WTC11 (cell line): Measurements from ENCODE around the gene CCSER2. TPM values are rescaled to one million over a fixed set of nuclear protein-coding genes. Genes with fewer than 3 reads are reported as not detected.

Experiments used
- ATAC-seq: fragments of 200-7000 bp; cut with Tn5 transposase; 2 replicates; pipeline ENCODE4 v1.10.0; 2021; ENCODE audit warnings: mild to moderate bottlenecking, moderate library complexity
- CTCF ChIA-PET: fragments of 300-600 bp; sonication (Branson Sonifier 250); formaldehyde crosslinking; loops from one replicate; lab custom pipeline; 2021; ENCODE audit warnings: antibody characterized with exemption; lab: Charles Lee
- POLR2A ChIA-PET: fragments of 350-600 bp; sonication (Branson Sonifier 250); formaldehyde crosslinking; loops from one replicate; lab custom pipeline; 2021; ENCODE audit warnings: antibody characterized with exemption; lab: Charles Lee
- DNase-seq: peaks from one replicate; pipeline ENCODE4 v3.0.0; 2021; ENCODE audit warnings: low spot score
- H3K27ac Mint-ChIP-seq: 2 replicates; pipeline ENCODE4 v1.8.0; 2021; ENCODE audit warnings: mixed read lengths
- H3K27me3 Mint-ChIP-seq: 2 replicates; pipeline ENCODE4 v1.8.0; 2021; ENCODE audit warnings: low read depth, mild to moderate bottlenecking, moderate library complexity, mixed read lengths
- H3K36me3 Mint-ChIP-seq: 2 replicates; pipeline ENCODE4 v1.8.0; 2021; ENCODE audit warnings: mixed read lengths
- H3K4me1 Mint-ChIP-seq: 2 replicates; pipeline ENCODE4 v1.8.0; 2022; ENCODE audit warnings: mixed read lengths
- H3K4me3 Mint-ChIP-seq: 2 replicates; pipeline ENCODE4 v1.8.0; 2021; ENCODE audit warnings: mild to moderate bottlenecking, moderate library complexity, mixed read lengths
- H3K9me3 Mint-ChIP-seq: 2 replicates; pipeline ENCODE4 v1.8.0; 2021; ENCODE audit warnings: mixed read lengths
- ESRRA ChIP-seq: sonication (generic); formaldehyde crosslinking; IDR thresholded peaks from 2 replicates; pipeline ENCODE4 v1.8.1; 2022; ENCODE audit warnings: mild to moderate bottlenecking, missing genetic modification reagents, borderline replicate concordance
- NFATC4 ChIP-seq: fragments of 250-450 bp; sonication (Bioruptor Pico); IDR thresholded peaks from 2 replicates; pipeline ENCODE4 v1.9.0; 2021; ENCODE audit warnings: mild to moderate bottlenecking
- NR2C2 ChIP-seq: sonication (generic); formaldehyde crosslinking; IDR thresholded peaks from 2 replicates; pipeline ENCODE4 v1.8.0; 2022; ENCODE audit warnings: mild to moderate bottlenecking, missing genetic modification reagents
- RELA ChIP-seq: sonication (generic); formaldehyde crosslinking; IDR thresholded peaks from 2 replicates; pipeline ENCODE4 v1.8.1; 2022; ENCODE audit warnings: missing genetic modification reagents, mild to moderate bottlenecking, borderline replicate concordance
- SOX15 ChIP-seq: fragments of 250-450 bp; sonication (Bioruptor Pico); IDR thresholded peaks from 2 replicates; pipeline ENCODE4 v1.9.0; 2021; ENCODE audit warnings: mild to moderate bottlenecking
- total RNA-seq: library from RNA; stranded (reverse); gene quantifications from 3 replicates; pipeline ENCODE4 v1.2.3, GENCODE V29; 2021
- TF ChIP-seq, protein P1 (sequence below): fragments of 250-450 bp; sonication (Bioruptor Pico); IDR thresholded peaks from 2 replicates; pipeline ENCODE4 v1.9.0; 2021; ENCODE audit warnings: mild to moderate bottlenecking, borderline replicate concordance
- TF ChIP-seq, protein P2 (sequence below): sonication (generic); formaldehyde crosslinking; IDR thresholded peaks from 2 replicates; pipeline ENCODE4 v1.8.1; 2023; ENCODE audit warnings: mild to moderate bottlenecking, missing genetic modification reagents, moderate library complexity
- TF ChIP-seq, protein P3 (sequence below): sonication (generic); formaldehyde crosslinking; IDR thresholded peaks from 2 replicates; pipeline ENCODE4 v1.8.1; 2023; ENCODE audit warnings: mild to moderate bottlenecking, missing genetic modification reagents
- TF ChIP-seq, protein P4 (sequence below): fragments of 250-450 bp; sonication (Bioruptor Pico); IDR thresholded peaks from 2 replicates; pipeline ENCODE4 v1.9.0; 2021; ENCODE audit warnings: mild to moderate bottlenecking
- TF ChIP-seq, protein P5 (sequence below): sonication (generic); formaldehyde crosslinking; conservative IDR thresholded peaks from 2 replicates; pipeline ENCODE4 v1.8.1; 2022; ENCODE audit warnings: mild to moderate bottlenecking, missing genetic modification reagents
- TF ChIP-seq, protein P6 (sequence below): fragments of 250-450 bp; sonication (Bioruptor Pico); IDR thresholded peaks from 2 replicates; pipeline ENCODE4 v1.9.0; 2021; ENCODE audit warnings: mild to moderate bottlenecking
- TF ChIP-seq, protein P7 (sequence below): sonication (generic); formaldehyde crosslinking; IDR thresholded peaks from 2 replicates; pipeline ENCODE4 v1.8.1; 2022; ENCODE audit warnings: low read depth, mild to moderate bottlenecking, moderate library complexity, missing genetic modification reagents, borderline replicate concordance

The CCSER2 gene
- total RNA-seq, 1 experiment from 2014 or later, result 30.6 TPM

DNA sequence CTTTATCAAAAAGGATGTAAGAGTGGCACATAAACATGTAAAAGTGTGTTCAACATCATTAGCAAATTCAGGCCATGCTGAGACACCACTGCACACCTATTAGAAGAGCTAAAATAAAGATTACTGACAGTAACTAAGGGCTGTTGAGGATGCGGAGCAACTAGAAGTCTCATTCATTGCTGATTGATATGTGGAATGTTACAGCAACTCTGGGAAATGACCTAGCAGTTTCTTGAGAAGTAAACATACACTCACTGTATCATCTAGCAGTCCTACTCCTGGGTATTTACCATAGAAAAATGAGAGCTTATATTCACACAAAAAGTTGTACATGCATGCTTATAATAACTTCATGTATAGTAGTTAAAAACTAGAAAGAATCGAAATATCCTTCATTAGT, 77.3 kb downstream of the CCSER2 start (continued):
- no peak for TF ChIP-seq ESRRA
- no peak for TF ChIP-seq NFATC4
- TF ChIP-seq, protein P1, sequence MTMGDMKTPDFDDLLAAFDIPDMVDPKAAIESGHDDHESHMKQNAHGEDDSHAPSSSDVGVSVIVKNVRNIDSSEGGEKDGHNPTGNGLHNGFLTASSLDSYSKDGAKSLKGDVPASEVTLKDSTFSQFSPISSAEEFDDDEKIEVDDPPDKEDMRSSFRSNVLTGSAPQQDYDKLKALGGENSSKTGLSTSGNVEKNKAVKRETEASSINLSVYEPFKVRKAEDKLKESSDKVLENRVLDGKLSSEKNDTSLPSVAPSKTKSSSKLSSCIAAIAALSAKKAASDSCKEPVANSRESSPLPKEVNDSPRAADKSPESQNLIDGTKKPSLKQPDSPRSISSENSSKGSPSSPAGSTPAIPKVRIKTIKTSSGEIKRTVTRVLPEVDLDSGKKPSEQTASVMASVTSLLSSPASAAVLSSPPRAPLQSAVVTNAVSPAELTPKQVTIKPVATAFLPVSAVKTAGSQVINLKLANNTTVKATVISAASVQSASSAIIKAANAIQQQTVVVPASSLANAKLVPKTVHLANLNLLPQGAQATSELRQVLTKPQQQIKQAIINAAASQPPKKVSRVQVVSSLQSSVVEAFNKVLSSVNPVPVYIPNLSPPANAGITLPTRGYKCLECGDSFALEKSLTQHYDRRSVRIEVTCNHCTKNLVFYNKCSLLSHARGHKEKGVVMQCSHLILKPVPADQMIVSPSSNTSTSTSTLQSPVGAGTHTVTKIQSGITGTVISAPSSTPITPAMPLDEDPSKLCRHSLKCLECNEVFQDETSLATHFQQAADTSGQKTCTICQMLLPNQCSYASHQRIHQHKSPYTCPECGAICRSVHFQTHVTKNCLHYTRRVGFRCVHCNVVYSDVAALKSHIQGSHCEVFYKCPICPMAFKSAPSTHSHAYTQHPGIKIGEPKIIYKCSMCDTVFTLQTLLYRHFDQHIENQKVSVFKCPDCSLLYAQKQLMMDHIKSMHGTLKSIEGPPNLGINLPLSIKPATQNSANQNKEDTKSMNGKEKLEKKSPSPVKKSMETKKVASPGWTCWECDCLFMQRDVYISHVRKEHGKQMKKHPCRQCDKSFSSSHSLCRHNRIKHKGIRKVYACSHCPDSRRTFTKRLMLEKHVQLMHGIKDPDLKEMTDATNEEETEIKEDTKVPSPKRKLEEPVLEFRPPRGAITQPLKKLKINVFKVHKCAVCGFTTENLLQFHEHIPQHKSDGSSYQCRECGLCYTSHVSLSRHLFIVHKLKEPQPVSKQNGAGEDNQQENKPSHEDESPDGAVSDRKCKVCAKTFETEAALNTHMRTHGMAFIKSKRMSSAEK (CRISPR knock-in tag), result no peak
- TF ChIP-seq, protein P2, sequence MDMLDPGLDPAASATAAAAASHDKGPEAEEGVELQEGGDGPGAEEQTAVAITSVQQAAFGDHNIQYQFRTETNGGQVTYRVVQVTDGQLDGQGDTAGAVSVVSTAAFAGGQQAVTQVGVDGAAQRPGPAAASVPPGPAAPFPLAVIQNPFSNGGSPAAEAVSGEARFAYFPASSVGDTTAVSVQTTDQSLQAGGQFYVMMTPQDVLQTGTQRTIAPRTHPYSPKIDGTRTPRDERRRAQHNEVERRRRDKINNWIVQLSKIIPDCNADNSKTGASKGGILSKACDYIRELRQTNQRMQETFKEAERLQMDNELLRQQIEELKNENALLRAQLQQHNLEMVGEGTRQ (CRISPR knock-in tag), result no peak
- TF ChIP-seq, protein P3, sequence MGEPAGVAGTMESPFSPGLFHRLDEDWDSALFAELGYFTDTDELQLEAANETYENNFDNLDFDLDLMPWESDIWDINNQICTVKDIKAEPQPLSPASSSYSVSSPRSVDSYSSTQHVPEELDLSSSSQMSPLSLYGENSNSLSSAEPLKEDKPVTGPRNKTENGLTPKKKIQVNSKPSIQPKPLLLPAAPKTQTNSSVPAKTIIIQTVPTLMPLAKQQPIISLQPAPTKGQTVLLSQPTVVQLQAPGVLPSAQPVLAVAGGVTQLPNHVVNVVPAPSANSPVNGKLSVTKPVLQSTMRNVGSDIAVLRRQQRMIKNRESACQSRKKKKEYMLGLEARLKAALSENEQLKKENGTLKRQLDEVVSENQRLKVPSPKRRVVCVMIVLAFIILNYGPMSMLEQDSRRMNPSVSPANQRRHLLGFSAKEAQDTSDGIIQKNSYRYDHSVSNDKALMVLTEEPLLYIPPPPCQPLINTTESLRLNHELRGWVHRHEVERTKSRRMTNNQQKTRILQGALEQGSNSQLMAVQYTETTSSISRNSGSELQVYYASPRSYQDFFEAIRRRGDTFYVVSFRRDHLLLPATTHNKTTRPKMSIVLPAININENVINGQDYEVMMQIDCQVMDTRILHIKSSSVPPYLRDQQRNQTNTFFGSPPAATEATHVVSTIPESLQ (CRISPR knock-in tag), result no peak
- no peak for TF ChIP-seq SOX15 (CRISPR knock-in tag)
- no peak for TF ChIP-seq NR2C2
- TF ChIP-seq, protein P4, sequence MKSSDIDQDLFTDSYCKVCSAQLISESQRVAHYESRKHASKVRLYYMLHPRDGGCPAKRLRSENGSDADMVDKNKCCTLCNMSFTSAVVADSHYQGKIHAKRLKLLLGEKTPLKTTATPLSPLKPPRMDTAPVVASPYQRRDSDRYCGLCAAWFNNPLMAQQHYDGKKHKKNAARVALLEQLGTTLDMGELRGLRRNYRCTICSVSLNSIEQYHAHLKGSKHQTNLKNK (CRISPR knock-in tag), result no peak
- no peak for TF ChIP-seq RELA (CRISPR knock-in tag)

DNA sequence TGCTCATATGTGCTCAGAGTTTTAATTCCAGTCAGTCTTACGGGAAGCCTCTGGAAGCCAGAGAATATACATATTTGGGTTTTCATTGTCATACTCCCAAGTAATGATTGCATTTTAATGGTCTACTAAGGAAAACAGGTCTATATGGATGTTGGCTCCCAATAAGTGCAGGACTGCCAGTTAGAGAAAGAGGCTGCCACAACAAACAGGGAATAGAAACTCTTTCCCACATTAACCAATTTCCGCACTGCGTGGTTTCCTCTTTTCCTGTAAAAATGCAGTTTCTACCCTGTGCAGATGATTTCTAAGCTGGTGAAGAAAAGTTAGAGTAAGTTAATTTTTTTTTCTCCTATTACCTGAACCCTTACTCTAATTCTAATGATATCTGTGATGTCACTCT, 78.2 kb downstream of the CCSER2 start:
- POLR2A ChIA-PET, result no interaction called here
- ATAC-seq, result no peak
- H3K27me3 Mint-ChIP-seq, result no peaks in the 10 kb centered on the region
- H3K27ac Mint-ChIP-seq, result no peak overlapping the region
- H3K9me3 Mint-ChIP-seq, result peaks cover 20% of the 10 kb centered on the region
- H3K4me1 Mint-ChIP-seq, result peaks cover 5% of the 10 kb centered on the region
- H3K4me3 Mint-ChIP-seq, result no peak overlapping the region
- TF ChIP-seq, protein P5, sequence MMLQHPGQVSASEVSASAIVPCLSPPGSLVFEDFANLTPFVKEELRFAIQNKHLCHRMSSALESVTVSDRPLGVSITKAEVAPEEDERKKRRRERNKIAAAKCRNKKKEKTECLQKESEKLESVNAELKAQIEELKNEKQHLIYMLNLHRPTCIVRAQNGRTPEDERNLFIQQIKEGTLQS, result no peak
- TF ChIP-seq, protein P6, sequence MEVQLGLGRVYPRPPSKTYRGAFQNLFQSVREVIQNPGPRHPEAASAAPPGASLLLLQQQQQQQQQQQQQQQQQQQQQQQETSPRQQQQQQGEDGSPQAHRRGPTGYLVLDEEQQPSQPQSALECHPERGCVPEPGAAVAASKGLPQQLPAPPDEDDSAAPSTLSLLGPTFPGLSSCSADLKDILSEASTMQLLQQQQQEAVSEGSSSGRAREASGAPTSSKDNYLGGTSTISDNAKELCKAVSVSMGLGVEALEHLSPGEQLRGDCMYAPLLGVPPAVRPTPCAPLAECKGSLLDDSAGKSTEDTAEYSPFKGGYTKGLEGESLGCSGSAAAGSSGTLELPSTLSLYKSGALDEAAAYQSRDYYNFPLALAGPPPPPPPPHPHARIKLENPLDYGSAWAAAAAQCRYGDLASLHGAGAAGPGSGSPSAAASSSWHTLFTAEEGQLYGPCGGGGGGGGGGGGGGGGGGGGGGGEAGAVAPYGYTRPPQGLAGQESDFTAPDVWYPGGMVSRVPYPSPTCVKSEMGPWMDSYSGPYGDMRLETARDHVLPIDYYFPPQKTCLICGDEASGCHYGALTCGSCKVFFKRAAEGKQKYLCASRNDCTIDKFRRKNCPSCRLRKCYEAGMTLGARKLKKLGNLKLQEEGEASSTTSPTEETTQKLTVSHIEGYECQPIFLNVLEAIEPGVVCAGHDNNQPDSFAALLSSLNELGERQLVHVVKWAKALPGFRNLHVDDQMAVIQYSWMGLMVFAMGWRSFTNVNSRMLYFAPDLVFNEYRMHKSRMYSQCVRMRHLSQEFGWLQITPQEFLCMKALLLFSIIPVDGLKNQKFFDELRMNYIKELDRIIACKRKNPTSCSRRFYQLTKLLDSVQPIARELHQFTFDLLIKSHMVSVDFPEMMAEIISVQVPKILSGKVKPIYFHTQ (CRISPR knock-in tag), result no peak
- TF ChIP-seq, protein P4 (CRISPR knock-in tag), result no peak
- TF ChIP-seq, protein P7, sequence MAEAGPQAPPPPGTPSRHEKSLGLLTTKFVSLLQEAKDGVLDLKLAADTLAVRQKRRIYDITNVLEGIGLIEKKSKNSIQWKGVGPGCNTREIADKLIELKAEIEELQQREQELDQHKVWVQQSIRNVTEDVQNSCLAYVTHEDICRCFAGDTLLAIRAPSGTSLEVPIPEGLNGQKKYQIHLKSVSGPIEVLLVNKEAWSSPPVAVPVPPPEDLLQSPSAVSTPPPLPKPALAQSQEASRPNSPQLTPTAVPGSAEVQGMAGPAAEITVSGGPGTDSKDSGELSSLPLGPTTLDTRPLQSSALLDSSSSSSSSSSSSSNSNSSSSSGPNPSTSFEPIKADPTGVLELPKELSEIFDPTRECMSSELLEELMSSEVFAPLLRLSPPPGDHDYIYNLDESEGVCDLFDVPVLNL (CRISPR knock-in tag), result no peak
- TF ChIP-seq, all 79 proteins: peak for 0
- CTCF ChIA-PET, result no interaction called here
- DNase-seq, result no peak
- peaks cover 19% of the 10 kb centered on the region for H3K36me3 Mint-ChIP-seq
